Heart right ventricle (tissue), 16 donors: ENCODE measurements around the gene DENND11. TPM values are rescaled to one million over a fixed set of nuclear protein-coding genes. Genes with fewer than 3 reads are reported as not detected.
A peak's percentile ranks its signal among the peaks of the same experiment; 100 is the strongest.
"Not testable (repeated sequence)": the region's sequence is repeated elsewhere in the genome, so short reads cannot be mapped to it uniquely, and the experiment has no call there.

ENCODE experiments used
- ATAC-seq, 8 donors: fragments of 200-7000 bp; cut with Tn5 transposase; one replicate each; pipeline ENCODE4 v1.9.1; 2020; ENCODE audit warnings: mild to moderate bottlenecking in 8 of 8, moderate library complexity in 8 of 8, moderate number of reproducible peaks in 1 of 8
- DNase-seq, 2 donors: peaks; one replicate each; pipeline ENCODE4 v3.0.0-alpha.2; 2020
- H3K27ac ChIP-seq, 10 donors: fragments of 200-600 bp; sonication (generic) in 2 of 10; one replicate each; pipeline versions ENCODE4 v1.5.0 to v1.8.0; 2020 to 2022; ENCODE audit warnings: mild to moderate bottlenecking in 3 of 10
- H3K27me3 ChIP-seq, 7 donors: fragments of 200-600 bp; one replicate each; pipeline ENCODE4 v1.8.0; 2021 to 2022; ENCODE audit warnings: mild to moderate bottlenecking in 2 of 7
- H3K36me3 ChIP-seq, 9 donors: fragments of 200-600 bp; sonication (generic) in 1 of 9; one replicate each; pipeline versions ENCODE4 v1.5.0 to v1.8.0; 2020 to 2022; ENCODE audit warnings: mild to moderate bottlenecking in 2 of 9
- H3K4me1 ChIP-seq, 9 donors: fragments of 200-600 bp; sonication (generic) in 1 of 9; one replicate each; pipeline versions ENCODE4 v1.5.0 to v1.8.0; 2020 to 2022; ENCODE audit warnings: mild to moderate bottlenecking in 4 of 9
- H3K4me3 ChIP-seq, 10 donors: fragments of 200-600 bp; sonication (generic) in 2 of 10; one replicate each; pipeline versions ENCODE4 v1.5.0 to v1.8.0; 2020 to 2022; ENCODE audit warnings: mild to moderate bottlenecking in 7 of 10, moderate library complexity in 2 of 10
- H3K9me3 ChIP-seq, 11 donors: fragments of 200-600 bp in 10 of 11; sonication (generic) in 2 of 11; one replicate each; pipeline versions ENCODE4 v1.5.0 to v1.8.0; 2013 to 2022; ENCODE audit warnings: mild to moderate bottlenecking in 2 of 11, control low read depth in 1 of 11, moderate library complexity in 1 of 11
- CTCF ChIP-seq, 9 donors: fragments of 200-600 bp; sonication (generic) in 2 of 9; IDR thresholded peaks; one replicate each; pipeline versions ENCODE4 v1.5.0 to v1.8.0; 2021 to 2022; ENCODE audit warnings: antibody characterized with exemption in 9 of 9, mild to moderate bottlenecking in 5 of 9, moderate library complexity in 1 of 9
- WGBS, 2 donors: extraction: QIAGEN DNeasy Blood & Tissue Kit; methylation state at CpG; one replicate each; pipeline ENCODE4 v1.1.7; 2013; ENCODE audit warnings: inconsistent platforms in 1 of 2; 5-methylcytosine and 5-hydroxymethylcytosine counted together
- intact Hi-C, 10 donors: fragments of 100-400 bp; cut with DNase I; formaldehyde crosslinking; loops; one replicate each; pipeline versions ENCODE4 v1.11.1 to v1.14.2; 2022
- polyA plus RNA-seq, 2 donors: library from polyadenylated mRNA; stranded (reverse); fragments of 200-250 nt; gene quantifications; one replicate each; pipeline ENCODE4 v1.2.3, GENCODE V29; 2013
- total RNA-seq, 10 donors: library from RNA; stranded (reverse); fragmentation: NEBNext Ultra II Directional in 3 of 10; extraction: Animal tissue kit (Norgen Biotek cat#: 25700) in 3 of 10; gene quantifications; one replicate each; pipeline versions ENCODE4 v1.2.1 to v1.2.4, GENCODE V29; 2021 to 2023
- donor health status: Arrhythmogenic right ventricular cardiomyopathy.
- donor health status: ischemic (EF 13 %, LVEDD 7.1; RV severe dilation, severe dysfunction).
- donor health status: healthy with polysubstance abuse.
- donor health status: DM: no; HTN: yes; CAD: no.
- donor health status: DM: no; HTN: no; CAD: no.
- donor health status: ischemic (EF 25% LVEDD 6.9; RV normal size, moderate dysfunction).
- donor health status: ischemic (EF 25% LVEDD 5.7; RV mildly dilated, moderate dysfunction).
- donor health status: healthy.
- donor health status: DM: yes; HTN: yes; CAD: no.
- donor health status: Ischemic cardiomyopathy.
- donor health status: ischemic (EF 35%, LVEDD 5.7; RV mildly dilated, moderate dysfunction).
- donor health status: nonischemic (EF 11% LVEDD 7.7; RV severe dilation, severe dysfunction).
- donor health status: DM: yes; HTN: yes; CAD: no.
- donor health status: PGD.
- donor health status: ischemic (EF 29% LVEDD 5.4; RV normal size, mild dysfunction).
- donor health status: nonischemic (EF 23%, LVEDD 6.1; RV moderate dilation, normal function).

DENND11 gene
- total and polyA plus RNA-seq, 12 donors = 2.7 to 11.5 (median 8.0) TPM

- ATAC-seq = no peak
- WGBS, 2 donors = 74 to 79% methylated on average over 3 of the region's 3 CpGs
- no peak for DNase-seq
Measured at GRCh38 chr7:141691540-141691939, 10.4 kb downstream of the DENND11 start.

GRCh38 chr7:141689072-141689825 lies 12.7 kb downstream of the DENND11 start:
- H3K27ac ChIP-seq, H3K9me3 ChIP-seq, ATAC-seq, DNase-seq, intact Hi-C loops, H3K4me3 ChIP-seq, H3K27me3 ChIP-seq: not testable (repeated sequence)
- WGBS, 2 donors = 95 to 96% methylated on average over 3 of the region's 3 CpGs
- H3K36me3 ChIP-seq = peaks cover 0 to 27% (median 11%) of the 10 kb centered on the region in 9 donors
- peaks cover 0 to 33% (median 8%) of the 10 kb centered on the region in 9 donors for H3K4me1 ChIP-seq

More at GRCh38 chr7:141691540-141691939, 10.4 kb downstream of the DENND11 start:
- TF ChIP-seq CTCF (IDR thresholded peaks at IDR 0.05) = no peak
- Histone ChIP-seq H3K4me1 (peaks cover 0 to 38% (median 17%) of the 10 kb centered on the region in 9 donors), H3K36me3 (peaks cover 0 to 5% (median 0%) of the 10 kb centered on the region in 9 donors), H3K4me3 (no peak overlapping the region), H3K9me3 (no peaks in the 10 kb centered on the region), H3K27me3 (no peaks in the 10 kb centered on the region), H3K27ac (no peak overlapping the region)
- intact Hi-C loops = no loop called here

DNA sequence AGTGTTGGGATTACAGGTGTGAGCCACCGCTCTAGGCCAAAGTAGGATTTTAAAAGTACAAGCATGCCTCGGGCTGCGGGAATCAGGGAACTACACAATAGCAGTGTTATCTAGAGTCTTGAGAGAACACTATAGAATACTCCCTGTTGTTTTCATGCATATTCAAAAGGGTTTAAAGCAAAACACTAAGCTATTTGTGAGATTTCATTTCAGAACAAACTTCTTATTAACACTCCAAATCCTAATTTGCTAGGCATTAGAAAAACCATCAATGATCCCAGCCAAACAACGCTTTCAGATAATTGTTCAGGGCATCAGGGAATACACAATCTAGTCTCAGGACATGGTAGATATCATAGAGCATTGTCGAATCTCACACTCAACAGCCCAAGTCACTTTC lies 13.9 kb downstream of the DENND11 start:
- WGBS, 2 donors = 91 to 93% methylated on average over 5 of the region's 5 CpGs
- Histone ChIP-seq H3K36me3 (peaks cover 0 to 38% (median 19%) of the 10 kb centered on the region in 9 donors), H3K27ac (no peak overlapping the region), H3K4me3 (no peak overlapping the region), H3K9me3 (no peaks in the 10 kb centered on the region), H3K27me3 (no peaks in the 10 kb centered on the region), H3K4me1 (peaks cover 0 to 28% (median 8%) of the 10 kb centered on the region in 9 donors)
- no peak for TF ChIP-seq CTCF (IDR thresholded peaks at IDR 0.05)
- intact Hi-C loops = no loop called here
- DNase-seq (no peak), ATAC-seq (no peak)

DNA sequence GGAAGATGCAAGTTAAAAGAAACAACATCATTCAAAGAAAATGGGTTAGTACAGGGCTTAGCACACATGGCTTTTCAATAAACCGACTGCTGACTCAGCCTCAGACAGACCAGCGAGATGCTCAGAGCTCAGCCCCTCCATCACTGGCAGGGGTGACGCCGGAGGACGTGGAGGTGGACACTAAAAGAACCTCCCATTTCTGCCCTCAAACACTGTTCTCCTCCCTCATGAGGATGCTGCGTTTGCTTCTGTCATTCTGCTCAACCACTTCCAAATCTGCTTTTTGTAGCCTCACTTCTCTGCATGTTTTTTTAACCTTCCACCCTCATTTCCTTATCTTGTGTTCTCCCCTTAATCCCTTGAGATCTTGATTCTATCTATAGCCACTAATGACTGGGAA lies 15.3 kb downstream of the DENND11 start:
- DNase-seq (no peak), ATAC-seq (peak; percentile 47 to 77 (median 58))
- peaks cover 0 to 52% (median 19%) of the 10 kb centered on the region in 9 donors for H3K36me3 ChIP-seq
- no peaks in the 10 kb centered on the region for H3K27me3 ChIP-seq
- intact Hi-C loops = no loop called here
- WGBS, 2 donors = 50 to 60% methylated on average over 6 of the region's 6 CpGs
- H3K27ac ChIP-seq = peak overlapping the region in 4 of 10 donors; percentile 2 to 39 (median 15)
- H3K4me3 ChIP-seq = peak overlapping the region in 2 of 10 donors; percentile 21 to 29
- H3K4me1 ChIP-seq = peaks cover 0 to 27% (median 8%) of the 10 kb centered on the region in 9 donors
- no peak for TF ChIP-seq CTCF (IDR thresholded peaks at IDR 0.05)
- no peaks in the 10 kb centered on the region for H3K9me3 ChIP-seq

GRCh38 chr7:141686074-141686473 lies 15.9 kb downstream of the DENND11 start:
- no peak for DNase-seq
- Histone ChIP-seq H3K27ac (peak overlapping the region in 1 of 10 donors; percentile 39), H3K36me3 (peaks cover 0 to 58% (median 19%) of the 10 kb centered on the region in 9 donors), H3K27me3 (no peaks in the 10 kb centered on the region), H3K9me3 (no peaks in the 10 kb centered on the region), H3K4me1 (peaks cover 0 to 27% (median 8%) of the 10 kb centered on the region in 9 donors), H3K4me3 (no peak overlapping the region)
- TF ChIP-seq CTCF (IDR thresholded peaks at IDR 0.05) = no peak
- WGBS, 2 donors = 88 to 91% methylated on average over 3 of the region's 3 CpGs
- intact Hi-C loops = no loop called here
- no peak for ATAC-seq
